SJCRH30 (cell line): ENCODE measurements around the gene TOM1L2. TPM values are rescaled to one million over a fixed set of nuclear protein-coding genes. Genes with fewer than 3 reads are reported as not detected.
"Not testable (repeated sequence)": the region's sequence is repeated elsewhere in the genome, so short reads cannot be mapped to it uniquely, and the experiment has no call there.

ENCODE experiments used
- DNase-seq, 2 experiments: peaks; one replicate each; pipeline ENCODE4 v3.0.0-alpha.2; 2015 to 2020
- H3K27ac ChIP-seq: fragments of 250-450 bp; sonication (Bioruptor Pico); 2 replicates; pipeline ENCODE4 v1.5.1; 2020; ENCODE audit warnings: mild to moderate bottlenecking, moderate library complexity
- H3K27me3 ChIP-seq: fragments of 250-450 bp; sonication (Bioruptor Pico); 2 replicates; pipeline ENCODE4 v1.5.1; 2020; ENCODE audit warnings: mild to moderate bottlenecking, moderate library complexity
- H3K36me3 ChIP-seq: fragments of 250-450 bp; sonication (Bioruptor Pico); 2 replicates; pipeline ENCODE4 v1.5.1; 2020; ENCODE audit warnings: mild to moderate bottlenecking, moderate library complexity
- H3K4me1 ChIP-seq: fragments of 250-450 bp; sonication (Bioruptor Pico); 2 replicates; pipeline ENCODE4 v1.5.1; 2020; ENCODE audit warnings: mild to moderate bottlenecking, moderate library complexity
- H3K4me3 ChIP-seq: fragments of 250-450 bp; sonication (Bioruptor Pico); 2 replicates; pipeline ENCODE4 v1.5.1; 2020; ENCODE audit warnings: mild to moderate bottlenecking, moderate library complexity
- H3K9me3 ChIP-seq: fragments of 250-450 bp; sonication (Bioruptor Pico); replicated peaks from 2 replicates; pipeline ENCODE4 v1.5.1; 2020; ENCODE audit warnings: mild to moderate bottlenecking, moderate library complexity
- total RNA-seq: library from RNA; depleted of rRNA; stranded (reverse); fragments of >200 nt; shearing (Covaris generic); gene quantifications from 2 replicates; pipeline ENCODE4 v1.2.3, GENCODE V29; 2014

Gene TOM1L2
- total RNA-seq, 1 experiment from 2014 or later: 30.0 TPM

DNA sequence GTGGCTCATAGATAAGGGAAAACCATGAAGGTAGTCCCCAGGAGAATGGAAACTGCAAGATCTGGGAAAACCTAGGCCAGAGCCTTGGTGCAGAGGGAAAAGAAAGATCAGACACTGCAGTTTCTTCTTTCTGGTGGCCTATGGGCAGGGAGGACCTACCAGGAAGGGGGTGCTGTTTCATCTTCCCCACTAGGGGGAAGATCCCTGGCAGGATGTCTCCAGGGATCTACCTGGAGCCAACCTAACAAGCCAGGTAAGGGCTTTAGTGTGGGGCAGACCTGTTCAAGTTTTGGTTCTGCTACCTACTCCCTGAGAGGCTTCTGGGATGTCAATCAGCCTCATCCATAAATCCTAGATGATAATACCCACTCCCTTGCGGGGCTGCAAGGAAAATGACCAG lies 21.4 kb downstream of the TOM1L2 start:
- H3K27ac ChIP-seq: no peak overlapping the region

DNA sequence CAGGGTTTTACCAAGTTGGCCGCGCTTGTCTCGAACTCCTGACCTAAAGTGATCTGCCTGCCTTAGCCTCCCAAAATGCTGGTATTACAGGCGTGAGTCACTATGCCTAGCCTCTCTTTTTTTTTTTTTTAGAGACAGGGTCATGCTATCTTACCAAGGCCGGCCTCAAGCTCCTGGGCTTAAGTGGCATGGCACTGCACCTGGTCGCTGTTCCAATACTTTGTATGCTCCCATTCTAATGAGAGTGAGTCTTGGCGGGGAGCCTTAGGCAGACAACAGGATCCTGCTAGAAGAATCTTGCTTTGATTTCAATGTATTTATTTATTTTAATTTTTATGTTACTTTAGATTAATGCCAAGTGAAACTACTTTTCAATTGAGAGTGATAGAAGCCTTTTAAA lies 21.9 kb downstream of the TOM1L2 start:
- H3K4me3 ChIP-seq: no peak overlapping the region
- no peaks in the 10 kb centered on the region for H3K27me3 ChIP-seq
- peaks cover 2% of the 10 kb centered on the region for H3K4me1 ChIP-seq
- no peak for DNase-seq
- H3K36me3 ChIP-seq: no peaks in the 10 kb centered on the region
- no peak overlapping the region for H3K27ac ChIP-seq
- H3K9me3 ChIP-seq: no peaks in the 10 kb centered on the region

More for the DNA sequence above, 21.4 kb downstream of the TOM1L2 start:
- no peak for DNase-seq
- no peaks in the 10 kb centered on the region for H3K9me3 ChIP-seq
- H3K4me1 ChIP-seq: no peaks in the 10 kb centered on the region
- H3K27me3 ChIP-seq: no peaks in the 10 kb centered on the region
- H3K4me3 ChIP-seq: no peak overlapping the region
- no peaks in the 10 kb centered on the region for H3K36me3 ChIP-seq

DNA sequence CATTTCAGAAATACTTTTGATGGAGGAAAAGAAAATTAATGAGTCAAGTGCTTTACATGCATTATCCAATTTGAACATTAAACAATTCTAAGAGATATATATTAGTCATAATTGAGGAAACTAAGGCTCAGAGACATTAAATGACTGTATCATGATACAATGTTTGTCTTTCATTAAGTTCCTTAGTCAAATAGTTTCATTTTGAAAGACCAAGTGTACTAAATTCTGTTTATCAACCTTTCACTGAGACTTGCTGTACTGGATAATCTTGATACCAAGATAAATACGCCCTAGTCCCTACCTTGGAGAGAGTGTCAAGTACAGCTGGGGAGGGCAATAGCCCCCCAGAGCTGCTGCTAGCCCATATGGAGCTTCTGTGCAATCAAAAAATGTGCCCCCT lies 24.2 kb downstream of the TOM1L2 start:
- H3K27ac ChIP-seq: no peak overlapping the region
- no peaks in the 10 kb centered on the region for H3K9me3 ChIP-seq
- DNase-seq: no peak
- H3K4me3 ChIP-seq: no peak overlapping the region
- H3K4me1 ChIP-seq: peaks cover 20% of the 10 kb centered on the region
- H3K27me3 ChIP-seq: no peaks in the 10 kb centered on the region
- H3K36me3 ChIP-seq: no peaks in the 10 kb centered on the region

DNA sequence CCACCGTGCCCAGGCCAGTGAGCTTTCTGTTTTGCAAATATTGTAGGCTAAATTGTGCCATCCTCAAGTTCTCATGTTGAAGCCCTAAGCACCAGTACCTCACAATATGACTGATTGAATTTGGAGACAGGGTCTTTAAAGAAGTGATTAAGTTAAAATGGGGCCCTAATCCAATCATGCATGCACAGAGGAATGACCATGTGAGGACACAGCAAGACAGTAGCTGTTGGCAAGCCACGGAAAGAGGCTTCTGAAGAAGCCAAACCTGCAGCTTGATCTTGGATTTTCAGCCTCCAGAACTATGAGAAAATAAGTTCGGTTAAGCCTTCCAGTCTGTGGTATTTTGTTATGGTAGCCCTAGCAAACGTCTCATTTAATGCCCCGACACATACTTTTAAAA lies 24.9 kb downstream of the TOM1L2 start:
- no peaks in the 10 kb centered on the region for H3K9me3 ChIP-seq
- no peak overlapping the region for H3K4me3 ChIP-seq
- H3K27ac ChIP-seq: no peak overlapping the region
- H3K27me3 ChIP-seq: no peaks in the 10 kb centered on the region
- H3K4me1 ChIP-seq: peaks cover 26% of the 10 kb centered on the region
- no peak for DNase-seq
- H3K36me3 ChIP-seq: no peaks in the 10 kb centered on the region

DNA sequence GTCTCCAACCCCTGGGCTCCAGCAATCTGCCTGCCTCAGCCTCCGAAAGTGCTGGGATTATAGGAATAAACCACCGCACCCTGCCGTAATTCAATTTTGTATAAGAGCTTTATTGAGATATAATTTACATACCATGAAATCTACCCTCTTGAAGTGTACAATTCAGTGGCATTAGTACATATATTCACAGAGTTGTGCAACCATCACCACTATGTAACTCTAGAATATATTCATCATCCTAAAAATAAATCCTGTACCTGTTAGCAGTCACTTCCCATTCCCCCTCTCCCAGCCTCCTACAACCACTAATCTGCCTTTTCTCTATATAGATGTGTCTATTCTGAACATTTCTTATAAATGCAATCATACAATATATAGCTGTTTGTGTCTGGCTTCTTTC lies 26.1 kb downstream of the TOM1L2 start:
- no peaks in the 10 kb centered on the region for H3K9me3 ChIP-seq
- DNase-seq: no peak
- peaks cover 38% of the 10 kb centered on the region for H3K4me1 ChIP-seq
- no peak overlapping the region for H3K27ac ChIP-seq
- H3K27me3 ChIP-seq: no peaks in the 10 kb centered on the region
- H3K4me3 ChIP-seq: no peak overlapping the region
- no peaks in the 10 kb centered on the region for H3K36me3 ChIP-seq

DNA sequence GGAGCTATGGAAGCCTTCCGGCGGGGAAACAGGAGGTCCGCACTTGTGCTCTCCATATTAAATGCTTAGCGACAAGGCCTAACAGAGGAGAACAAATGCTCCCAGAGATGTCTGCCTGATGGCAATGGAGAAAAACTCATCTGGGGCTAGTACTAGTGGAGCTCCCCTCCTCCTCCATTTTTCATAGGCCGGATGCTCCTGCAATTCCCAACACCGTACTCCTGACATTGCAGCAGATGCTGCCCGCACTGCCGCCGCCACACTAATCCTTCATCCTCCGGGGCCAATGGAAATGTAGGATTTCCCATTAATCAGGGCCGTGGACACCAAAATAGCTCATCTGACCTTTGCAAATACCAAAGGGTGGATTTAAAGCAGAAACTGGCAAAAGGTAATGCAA lies 27.5 kb downstream of the TOM1L2 start:
- Histone ChIP-seq H3K4me3 (no peak overlapping the region), H3K27me3 (no peaks in the 10 kb centered on the region), H3K4me1 (peaks cover 50% of the 10 kb centered on the region), H3K36me3 (no peaks in the 10 kb centered on the region), H3K9me3 (no peaks in the 10 kb centered on the region), H3K27ac (no peak overlapping the region)
- peak in 1 of 2 experiments; percentile 49 for DNase-seq

DNA sequence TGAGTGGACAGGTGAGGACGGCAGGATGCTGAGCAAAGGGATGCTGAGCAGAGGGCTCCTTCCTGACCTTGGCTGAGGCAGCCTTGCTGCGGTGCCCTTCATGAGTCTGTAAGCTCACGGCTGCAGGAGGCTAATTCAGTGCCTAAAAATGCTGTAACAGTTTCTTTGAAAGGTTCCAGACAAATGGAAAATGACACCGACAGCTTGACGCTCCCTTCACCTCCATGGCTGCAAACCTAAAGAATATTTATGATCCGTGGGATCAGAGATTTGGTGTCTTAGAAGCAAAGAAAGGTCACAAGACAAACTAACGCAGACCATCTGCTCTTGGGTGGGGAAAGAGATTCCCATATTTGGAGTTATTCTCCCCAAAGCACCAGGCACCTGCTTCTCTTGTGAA lies 28.0 kb downstream of the TOM1L2 start:
- no peaks in the 10 kb centered on the region for H3K27me3 ChIP-seq
- H3K36me3 ChIP-seq: no peaks in the 10 kb centered on the region
- peaks cover 54% of the 10 kb centered on the region for H3K4me1 ChIP-seq
- no peak for DNase-seq
- H3K9me3 ChIP-seq: no peaks in the 10 kb centered on the region
- H3K27ac ChIP-seq: no peak overlapping the region
- no peak overlapping the region for H3K4me3 ChIP-seq

DNA sequence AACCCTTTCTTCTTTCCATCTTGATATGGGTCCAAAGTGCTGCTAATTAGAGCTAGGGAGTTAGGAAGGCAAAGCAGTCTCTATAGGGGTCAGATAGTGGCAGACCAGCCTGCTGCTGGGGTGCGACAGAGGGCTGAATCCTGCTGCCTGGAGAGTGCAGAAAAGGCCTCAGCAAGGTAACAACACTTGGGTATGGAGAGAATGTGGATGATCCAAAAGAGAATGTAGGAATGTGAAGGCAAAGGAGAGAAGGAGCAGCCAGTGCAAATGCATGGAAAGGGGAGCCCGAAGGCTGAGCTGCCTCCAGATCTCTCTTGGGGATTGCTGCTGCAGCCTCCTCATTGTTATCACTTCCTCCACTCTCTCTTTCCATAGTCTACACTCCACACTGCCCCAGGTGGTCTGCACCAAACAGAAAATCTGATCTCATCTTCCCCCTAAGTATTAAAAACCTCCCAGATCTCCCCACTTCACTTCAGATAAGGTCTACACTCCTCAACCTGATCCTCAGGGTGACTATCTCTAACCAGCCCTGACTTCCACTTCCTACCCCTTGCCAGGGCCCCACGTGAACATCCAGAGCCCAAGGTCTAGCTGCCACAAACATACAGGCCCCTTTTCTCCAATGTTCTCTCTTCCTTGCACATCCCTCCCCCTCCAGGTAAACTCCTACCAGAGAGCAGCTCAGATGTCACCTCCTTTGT lies 28.8 kb downstream of the TOM1L2 start:
- no peaks in the 10 kb centered on the region for H3K9me3 ChIP-seq
- no peaks in the 10 kb centered on the region for H3K27me3 ChIP-seq
- no peak for DNase-seq
- H3K4me1 ChIP-seq: peaks cover 58% of the 10 kb centered on the region
- H3K4me3 ChIP-seq: no peak overlapping the region
- H3K36me3 ChIP-seq: no peaks in the 10 kb centered on the region
- no peak overlapping the region for H3K27ac ChIP-seq

DNA sequence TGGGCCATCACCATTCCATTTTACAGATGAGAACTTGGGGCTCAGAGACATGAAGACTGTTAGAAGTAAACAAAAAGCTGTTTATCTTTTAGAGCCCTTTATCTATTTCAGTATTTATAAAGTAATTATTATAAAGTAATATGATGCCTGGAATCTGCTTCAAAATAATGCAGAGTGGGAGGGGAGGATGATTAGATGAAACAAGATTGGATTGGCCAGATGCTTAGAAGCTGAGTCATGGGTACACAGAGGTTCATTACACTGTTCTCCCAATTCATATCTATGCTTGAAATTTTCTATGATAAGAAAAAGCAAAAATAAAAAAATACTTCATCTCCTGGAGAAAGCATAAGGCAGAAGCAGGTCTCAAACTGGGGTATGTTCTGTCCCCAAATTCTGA lies 29.4 kb downstream of the TOM1L2 start:
- no peak for DNase-seq
- Histone ChIP-seq H3K4me1 (peaks cover 58% of the 10 kb centered on the region), H3K27me3 (no peaks in the 10 kb centered on the region), H3K27ac (no peak overlapping the region), H3K9me3 (no peaks in the 10 kb centered on the region), H3K36me3 (no peaks in the 10 kb centered on the region), H3K4me3 (no peak overlapping the region)

DNA sequence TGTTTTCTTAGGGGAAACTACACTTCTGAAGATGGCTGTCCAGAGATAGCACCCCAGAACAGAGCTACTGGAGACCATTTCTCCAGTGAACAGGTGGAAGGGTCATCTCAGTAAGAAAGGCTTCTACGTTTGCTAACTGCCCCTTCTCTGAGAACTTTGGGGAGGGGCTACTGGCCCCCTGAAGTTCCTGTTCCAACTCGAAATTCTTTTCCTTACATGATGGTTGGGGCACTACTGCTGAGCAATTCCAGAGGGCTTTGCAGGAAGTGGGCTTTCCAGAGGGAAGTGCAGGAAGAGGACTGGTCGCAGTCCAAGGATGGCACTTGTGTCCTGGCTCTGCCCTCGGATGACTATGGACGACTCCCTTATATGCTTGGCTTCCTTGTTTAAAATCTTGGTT lies 31.2 kb downstream of the TOM1L2 start:
- DNase-seq: peak; percentile 64 to 65
- no peaks in the 10 kb centered on the region for H3K27me3 ChIP-seq
- H3K36me3 ChIP-seq: no peaks in the 10 kb centered on the region
- H3K9me3 ChIP-seq: no peaks in the 10 kb centered on the region
- no peak overlapping the region for H3K4me3 ChIP-seq
- H3K4me1 ChIP-seq: peaks cover 71% of the 10 kb centered on the region
- H3K27ac ChIP-seq: peak overlapping the region; percentile 30

DNA sequence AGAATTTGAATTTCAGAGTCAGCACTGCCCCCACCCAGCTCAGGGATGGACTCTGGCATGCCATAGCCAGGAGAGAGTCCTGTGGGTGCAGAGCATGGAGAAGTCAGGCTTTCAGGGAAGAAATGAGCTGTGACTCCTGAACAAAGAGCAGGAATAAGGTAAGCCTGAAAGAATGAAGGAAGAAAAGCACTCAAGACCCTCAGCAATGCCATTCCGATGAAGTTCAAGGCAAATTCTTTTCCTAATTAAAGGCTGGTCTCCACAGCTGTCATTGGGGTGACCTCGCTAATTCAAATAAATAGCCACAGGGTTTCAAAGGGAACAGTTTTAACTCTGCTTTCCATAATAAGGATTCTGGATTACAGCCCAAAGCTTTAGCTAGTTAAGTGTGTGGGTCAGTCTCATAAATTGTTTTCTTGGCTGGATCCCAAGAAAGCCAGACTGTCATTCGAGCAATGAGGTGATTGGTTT lies 31.7 kb downstream of the TOM1L2 start:
- Histone ChIP-seq H3K4me1 (peaks cover 76% of the 10 kb centered on the region), H3K27ac (peak overlapping the region; percentile 30)
- peak; percentile 83 to 90 for DNase-seq

DNA sequence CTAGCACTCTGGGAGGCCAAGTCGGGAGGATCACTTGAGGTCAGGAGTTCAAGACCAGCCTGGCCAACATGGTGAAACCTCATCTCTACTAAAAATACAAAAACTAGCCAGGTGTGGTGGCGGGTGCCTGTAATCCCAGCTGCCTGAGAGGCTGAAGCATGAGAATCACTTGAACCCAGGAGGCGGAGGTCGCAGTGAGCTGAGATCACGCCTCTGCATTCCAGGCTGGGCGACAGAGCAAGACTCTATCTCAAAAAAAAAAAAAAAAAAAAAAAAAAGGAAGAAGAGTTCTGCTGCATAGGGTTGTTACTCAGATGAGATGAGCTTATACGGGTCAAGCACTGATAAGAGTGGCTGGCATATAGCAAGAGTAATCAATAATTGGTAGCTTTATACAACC lies 32.3 kb downstream of the TOM1L2 start:
- not testable (repeated sequence) for H3K27me3 ChIP-seq, H3K4me3 ChIP-seq, H3K36me3 ChIP-seq, H3K9me3 ChIP-seq
- Histone ChIP-seq H3K27ac (peak overlapping the region; percentile 30; the same call in 1 of the 2 replicates), H3K4me1 (peaks cover 76% of the 10 kb centered on the region)
- DNase-seq: peak in 1 of 2 experiments; percentile 51

More for the DNA sequence above, 31.7 kb downstream of the TOM1L2 start:
- Histone ChIP-seq H3K9me3 (no peaks in the 10 kb centered on the region), H3K36me3 (no peaks in the 10 kb centered on the region), H3K27me3 (no peaks in the 10 kb centered on the region), H3K4me3 (no peak overlapping the region)

DNA sequence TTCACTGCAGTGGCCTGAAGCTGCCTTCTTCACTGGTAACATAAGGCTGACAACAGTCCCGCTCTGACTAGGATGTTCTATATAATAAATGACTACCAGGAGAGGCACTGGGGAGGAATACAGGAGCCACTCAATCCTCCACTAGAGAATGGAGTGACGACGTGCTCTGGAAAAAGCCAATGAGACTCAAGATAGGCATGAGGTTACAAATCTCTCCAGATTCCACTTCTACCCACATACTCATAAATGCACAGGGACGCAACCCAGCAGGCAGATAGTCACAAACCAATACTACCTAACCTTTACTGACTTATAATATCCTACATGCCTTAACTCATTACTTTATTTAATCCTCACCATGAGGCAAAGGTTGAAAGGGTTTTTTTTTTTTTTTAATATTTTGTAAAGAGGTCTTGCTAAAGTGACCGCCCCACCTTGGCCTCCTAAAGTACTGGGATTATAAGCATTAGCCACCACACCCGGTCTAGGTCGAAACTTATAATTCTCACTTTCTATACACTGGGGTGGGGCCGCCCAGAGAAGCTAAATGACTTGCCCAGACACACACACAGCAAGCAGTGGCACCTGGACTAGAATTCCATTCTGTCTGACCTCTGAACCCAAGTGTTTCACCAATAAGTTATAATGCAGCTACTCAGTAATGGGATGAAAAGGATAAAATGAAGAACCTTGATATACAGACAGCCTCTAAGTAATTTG lies 33.7 kb downstream of the TOM1L2 start:
- Histone ChIP-seq H3K36me3 (no peaks in the 10 kb centered on the region), H3K27ac (no peak overlapping the region), H3K4me1 (peaks cover 82% of the 10 kb centered on the region), H3K27me3 (no peaks in the 10 kb centered on the region), H3K4me3 (no peak overlapping the region), H3K9me3 (no peaks in the 10 kb centered on the region)
- DNase-seq: no peak

DNA sequence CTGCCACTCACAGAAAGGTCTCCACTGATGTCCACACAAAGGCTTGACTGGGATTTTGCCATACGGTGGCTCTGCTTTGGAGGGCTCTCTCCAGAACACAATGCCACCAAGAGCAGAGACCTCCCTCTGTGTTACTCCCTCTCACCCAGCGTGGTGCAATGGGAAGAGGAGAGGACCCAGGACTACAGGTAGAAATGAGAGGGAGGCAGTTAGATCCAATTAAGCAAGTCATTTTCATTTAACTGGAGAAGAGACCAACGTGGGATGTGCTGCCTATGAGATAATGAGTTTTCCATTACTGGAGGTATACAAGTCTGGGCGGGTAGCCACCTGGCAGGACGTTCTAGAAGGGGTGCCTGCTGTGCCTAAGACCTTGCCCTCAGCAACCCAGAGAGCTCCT lies 34.2 kb downstream of the TOM1L2 start:
- DNase-seq: no peak
- Histone ChIP-seq H3K4me3 (no peak overlapping the region), H3K27me3 (no peaks in the 10 kb centered on the region), H3K9me3 (no peaks in the 10 kb centered on the region), H3K36me3 (no peaks in the 10 kb centered on the region), H3K4me1 (peaks cover 79% of the 10 kb centered on the region), H3K27ac (no peak overlapping the region)

DNA sequence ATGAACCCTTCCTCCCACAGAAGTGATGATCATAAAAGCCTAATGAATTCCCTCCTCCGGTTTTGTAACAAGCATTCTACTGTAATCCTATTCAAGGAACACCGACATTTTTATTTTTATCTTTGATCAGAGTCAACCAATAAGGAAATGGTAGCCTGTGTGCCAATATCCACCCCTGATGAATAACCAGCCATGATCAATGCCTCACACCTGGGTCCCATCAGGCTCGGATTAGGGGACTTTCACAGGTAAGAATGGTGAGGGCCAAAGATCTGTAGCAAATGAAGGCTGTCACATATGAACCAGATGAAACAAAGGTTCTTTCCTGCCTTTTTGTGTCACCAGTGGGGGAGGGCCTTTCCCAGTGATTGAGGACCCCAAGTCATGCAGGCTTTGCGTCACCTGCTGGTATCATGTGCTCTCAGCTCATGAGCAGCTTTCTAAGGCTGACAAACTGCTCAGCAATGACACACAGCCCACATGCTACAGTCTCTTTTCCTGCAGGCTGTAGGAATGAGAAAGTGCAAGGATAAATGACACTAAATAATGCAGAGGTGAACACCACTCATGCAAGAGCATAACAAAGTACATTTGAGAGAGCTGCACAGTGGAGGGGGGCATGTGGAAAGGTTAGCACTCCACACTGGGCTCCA lies 34.9 kb downstream of the TOM1L2 start:
- no peaks in the 10 kb centered on the region for H3K36me3 ChIP-seq
- no peaks in the 10 kb centered on the region for H3K9me3 ChIP-seq
- no peaks in the 10 kb centered on the region for H3K27me3 ChIP-seq
- no peak for DNase-seq
- no peak overlapping the region for H3K4me3 ChIP-seq
- no peak overlapping the region for H3K27ac ChIP-seq
- H3K4me1 ChIP-seq: peaks cover 73% of the 10 kb centered on the region
